Sigmoid colon (tissue), 4 donors: ENCODE results near the gene OSBPL5.

Experiments used
- CTCF ChIP-seq, 4 experiments: fragments of 450-650 bp in 3 of 4; fragments of 200-600 bp in 1 of 4; IDR thresholded peaks; one replicate each; pipeline ENCODE4 v1.5.1; 2016 to 2019; ENCODE audit warnings: antibody characterized with exemption in 4 of 4, mild to moderate bottlenecking in 3 of 4, moderate library complexity in 2 of 4
- EP300 ChIP-seq, 4 donors: sonication (generic); formaldehyde crosslinking; IDR thresholded peaks; one replicate each; pipeline ENCODE4 v1.6.1; 2017; ENCODE audit warnings: antibody characterized with exemption in 4 of 4
- POLR2AphosphoS5 ChIP-seq, 4 donors: sonication (generic); formaldehyde crosslinking; IDR thresholded peaks; one replicate each; pipeline ENCODE4 v1.6.1; 2017; ENCODE audit warnings: antibody characterized with exemption in 4 of 4

- TF ChIP-seq CTCF (IDR thresholded peaks at IDR 0.05) (no peak), EP300 (IDR thresholded peaks at IDR 0.05) (no peak), POLR2AphosphoS5 (IDR thresholded peaks at IDR 0.05) (no peak)
Measured at GRCh38 chr11:3121416-3121815, 43.7 kb downstream of the OSBPL5 start.
